Measurements from ENCODE around the gene CANT1.

Gene CANT1

DNA sequence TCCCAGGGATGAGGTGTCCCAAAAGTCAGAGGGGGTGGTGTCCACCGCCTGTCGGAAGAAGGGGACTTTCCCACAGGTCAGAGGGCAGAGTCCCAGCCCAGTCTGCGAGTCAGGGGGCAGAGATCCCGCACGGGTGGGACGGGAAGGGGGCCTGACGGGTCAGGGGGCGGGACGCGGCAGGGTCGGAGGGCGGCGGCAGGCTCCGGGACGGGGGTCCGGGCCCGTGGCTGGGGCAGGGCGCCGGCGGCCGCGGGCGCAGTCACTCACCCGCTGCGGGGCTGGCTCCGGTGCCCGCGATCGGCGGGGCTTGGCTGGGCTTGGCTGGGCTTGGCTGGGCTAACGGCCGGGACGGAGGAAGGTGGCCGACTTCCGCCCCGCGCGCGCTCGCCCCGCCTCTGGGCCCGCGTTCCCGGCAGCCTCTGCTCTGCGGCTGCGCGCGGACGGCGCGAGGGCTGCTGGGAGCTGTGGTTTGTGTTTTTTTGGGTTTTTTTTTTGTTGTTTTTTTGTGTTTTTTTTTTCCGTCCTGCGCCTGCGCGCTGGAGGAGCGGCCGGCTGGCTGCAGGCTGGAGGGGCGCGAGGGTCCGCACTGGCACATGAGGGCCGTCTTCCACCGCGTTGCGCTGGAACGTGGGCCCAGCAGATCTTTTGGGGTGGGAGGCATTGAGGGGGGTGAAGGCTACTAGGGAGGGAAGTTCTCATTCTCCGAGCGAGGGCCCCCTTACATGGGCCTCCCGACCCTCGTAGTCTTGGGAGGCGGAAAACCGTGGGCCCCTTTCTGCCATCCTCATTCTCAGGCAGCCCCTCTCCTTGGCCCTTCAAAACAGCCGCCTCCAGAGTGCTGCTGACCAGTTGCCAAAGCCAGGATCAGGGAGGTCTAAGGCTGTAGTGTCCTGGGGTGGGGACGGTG lies at the start of gene CANT1:
Gene CANT1, minus strand, starts transcription at position 368 of the 907 bp plus-strand sequence. CDS start 12,142 bp downstream, outside the sequence.
- DNase-seq (ENCODE audit: low read depth) = no peak

DNA sequence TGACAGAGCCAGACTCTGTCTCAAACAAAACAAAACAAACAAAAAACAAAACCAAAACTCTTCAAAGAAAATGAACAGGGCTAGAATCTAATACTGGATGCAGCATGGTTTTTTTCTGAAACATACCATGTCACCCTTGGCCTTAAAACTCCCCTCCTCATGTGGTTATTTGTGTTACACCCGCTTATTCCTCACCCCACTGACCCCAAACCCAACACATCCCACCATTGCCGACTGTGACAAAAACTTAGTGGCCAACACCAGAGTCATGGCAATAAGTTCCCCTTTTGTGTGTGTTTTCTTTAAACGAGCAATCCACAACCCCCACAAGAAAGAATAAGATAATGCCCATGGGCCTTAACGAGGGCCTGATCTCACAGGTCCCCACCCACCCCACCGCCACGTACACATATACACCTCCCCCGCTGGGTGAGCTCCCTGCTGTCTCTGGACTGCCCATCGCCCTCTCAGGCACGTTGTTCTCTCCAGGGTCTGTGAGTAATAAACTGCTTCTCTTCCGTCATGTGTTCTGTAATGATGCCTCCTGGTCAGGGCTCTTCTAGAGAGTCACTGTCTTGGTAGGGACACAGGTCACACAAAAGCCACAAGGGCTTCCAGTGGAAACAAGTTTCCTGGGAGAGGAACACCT lies 48.3 kb upstream of the CANT1 start:
- DNase-seq (ENCODE audit: low read depth) = no peak

- no peak for DNase-seq (ENCODE audit: low read depth)
These were observed 45.6 kb upstream of the CANT1 start for GRCh38 chr17:79055197-79055596.

GRCh38 chr17:79054200-79054960 lies 44.8 kb upstream of the CANT1 start:
- DNase-seq (ENCODE audit: low read depth) = no peak

DNA sequence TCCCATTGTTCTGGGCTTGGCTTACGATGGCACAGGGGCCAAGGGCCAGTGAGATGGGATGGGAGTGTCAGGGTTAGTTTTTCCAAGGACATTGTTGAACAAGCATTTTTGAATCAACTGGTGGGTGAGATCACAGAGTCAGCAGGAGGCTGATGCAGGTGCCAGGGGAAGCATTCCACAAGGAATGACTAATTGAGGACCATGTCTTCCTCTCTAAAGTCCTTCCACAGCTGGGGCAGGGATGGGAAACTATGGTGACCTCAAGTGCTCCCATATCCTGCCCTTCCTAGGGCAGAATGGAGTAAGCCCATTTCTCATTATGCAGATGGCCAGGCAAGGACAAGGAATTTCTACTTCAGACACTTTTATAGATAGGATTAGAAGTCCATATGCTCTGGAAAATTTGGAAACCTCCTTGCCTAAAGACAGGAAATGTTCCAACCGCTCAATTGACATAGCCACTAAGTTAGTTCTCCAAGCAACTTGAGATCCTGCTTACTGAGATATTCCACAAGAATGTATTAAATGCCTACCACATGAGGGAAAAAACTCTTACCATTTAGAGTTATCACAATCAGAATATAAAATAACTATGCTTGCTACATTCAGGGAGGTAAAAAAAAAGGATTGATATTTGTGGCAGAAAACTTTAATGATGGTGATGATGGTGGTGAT lies 43.8 kb upstream of the CANT1 start:
- no peak for DNase-seq (ENCODE audit: low read depth)

DNA sequence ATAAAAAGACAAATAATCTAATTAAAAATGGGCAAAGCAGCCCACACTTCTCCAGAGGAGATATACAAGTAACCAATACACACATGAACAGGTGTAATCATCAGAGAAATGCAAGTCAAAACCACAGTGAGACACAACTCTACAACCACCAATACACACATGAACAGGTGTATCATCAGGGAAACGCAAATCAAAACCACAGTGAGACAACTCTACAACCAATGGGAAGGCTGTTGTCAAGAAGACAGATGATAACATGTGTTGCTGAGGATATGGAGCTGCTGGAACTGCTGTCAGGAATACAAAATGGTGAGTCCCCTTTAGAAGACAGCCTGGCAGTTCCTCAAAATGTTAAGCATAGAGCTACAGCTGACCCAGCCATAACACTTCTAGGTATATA lies 42.6 kb upstream of the CANT1 start:
- no peak for DNase-seq (ENCODE audit: low read depth)

DNA sequence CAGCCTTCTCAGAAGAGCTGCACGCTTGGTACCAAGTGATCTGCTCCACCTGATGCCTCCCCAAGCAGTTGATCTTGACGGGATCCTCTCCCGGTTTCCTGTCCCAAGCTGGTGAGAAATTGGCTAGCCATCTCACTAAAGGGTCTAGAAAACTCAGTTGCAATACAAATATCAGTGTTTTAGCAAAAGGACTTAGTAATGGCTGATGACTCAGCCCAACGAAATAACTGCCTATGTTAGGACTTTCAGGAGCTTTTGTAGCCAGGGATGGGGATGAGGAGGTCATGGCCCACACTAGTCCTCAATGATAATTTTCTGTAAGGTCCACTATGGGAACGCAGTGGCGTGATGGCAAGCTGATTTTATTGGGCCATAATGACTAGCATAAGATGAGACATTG lies 41.7 kb upstream of the CANT1 start:
- no peak for DNase-seq (ENCODE audit: low read depth)

DNA sequence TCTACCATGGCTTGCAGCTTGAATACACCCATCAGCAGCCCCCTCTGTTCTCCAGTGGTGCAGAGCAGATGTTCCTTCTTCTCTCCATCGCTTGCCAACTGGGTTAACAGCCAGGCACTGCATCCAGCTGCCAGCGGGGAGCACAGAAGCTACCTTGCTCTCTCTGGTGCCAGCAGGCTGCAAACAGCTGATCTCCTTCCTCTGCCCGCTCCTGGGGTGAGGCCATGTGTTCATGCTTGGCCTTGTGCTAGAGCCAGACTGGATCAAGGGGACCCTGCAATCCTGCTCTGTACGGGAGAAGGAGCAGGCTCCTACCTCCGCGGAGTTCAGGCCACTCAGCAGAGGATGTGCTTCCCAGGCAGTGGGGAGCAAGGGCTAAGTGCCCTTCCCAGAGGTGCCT lies 41.0 kb upstream of the CANT1 start:
- no peak for DNase-seq (ENCODE audit: low read depth)

DNA sequence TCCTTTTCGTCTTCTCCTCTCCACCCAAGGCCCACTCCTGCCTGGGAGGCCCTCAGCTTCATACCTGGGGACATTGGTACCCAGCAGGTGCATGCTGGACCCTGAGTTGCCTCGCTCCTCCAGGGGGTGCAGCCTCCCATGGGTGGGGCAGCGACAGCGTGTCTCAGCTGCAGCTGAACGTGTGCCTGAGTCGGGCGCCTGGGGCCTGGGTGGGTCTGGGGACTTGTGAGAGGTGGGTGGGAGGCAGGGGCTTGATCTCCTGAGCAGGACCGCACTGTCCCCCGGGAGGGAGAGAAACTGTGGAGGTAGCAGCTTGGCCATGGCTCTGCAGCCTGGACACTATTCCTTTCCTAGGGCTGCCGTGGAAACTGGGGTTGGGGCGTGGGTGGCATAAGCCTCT lies 40.3 kb upstream of the CANT1 start:
- DNase-seq (ENCODE audit: low read depth) = no peak

- no peak for DNase-seq (ENCODE audit: low read depth)
These were observed 39.5 kb upstream of the CANT1 start for GRCh38 chr17:79048826-79049755.

DNA sequence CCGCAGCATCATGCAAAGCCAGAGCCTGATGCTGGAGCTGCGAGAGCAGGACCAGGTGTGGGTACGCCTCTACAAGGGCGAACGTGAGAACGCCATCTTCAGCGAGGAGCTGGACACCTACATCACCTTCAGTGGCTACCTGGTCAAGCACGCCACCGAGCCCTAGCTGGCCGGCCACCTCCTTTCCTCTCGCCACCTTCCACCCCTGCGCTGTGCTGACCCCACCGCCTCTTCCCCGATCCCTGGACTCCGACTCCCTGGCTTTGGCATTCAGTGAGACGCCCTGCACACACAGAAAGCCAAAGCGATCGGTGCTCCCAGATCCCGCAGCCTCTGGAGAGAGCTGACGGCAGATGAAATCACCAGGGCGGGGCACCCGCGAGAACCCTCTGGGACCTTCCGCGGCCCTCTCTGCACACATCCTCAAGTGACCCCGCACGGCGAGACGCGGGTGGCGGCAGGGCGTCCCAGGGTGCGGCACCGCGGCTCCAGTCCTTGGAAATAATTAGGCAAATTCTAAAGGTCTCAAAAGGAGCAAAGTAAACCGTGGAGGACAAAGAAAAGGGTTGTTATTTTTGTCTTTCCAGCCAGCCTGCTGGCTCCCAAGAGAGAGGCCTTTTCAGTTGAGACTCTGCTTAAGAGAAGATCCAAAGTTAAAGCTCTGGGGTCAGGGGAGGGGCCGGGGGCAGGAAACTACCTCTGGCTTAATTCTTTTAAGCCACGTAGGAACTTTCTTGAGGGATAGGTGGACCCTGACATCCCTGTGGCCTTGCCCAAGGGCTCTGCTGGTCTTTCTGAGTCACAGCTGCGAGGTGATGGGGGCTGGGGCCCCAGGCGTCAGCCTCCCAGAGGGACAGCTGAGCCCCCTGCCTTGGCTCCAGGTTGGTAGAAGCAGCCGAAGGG lies 38.6 kb upstream of the CANT1 start:
- DNase-seq (ENCODE audit: low read depth) = no peak

- no peak for DNase-seq (ENCODE audit: low read depth)
These were observed 37.8 kb upstream of the CANT1 start for GRCh38 chr17:79047291-79047920.

- no peak for DNase-seq (ENCODE audit: low read depth)
These were observed 37.3 kb upstream of the CANT1 start for GRCh38 chr17:79046916-79047280.

- DNase-seq (ENCODE audit: low read depth) = no peak
These were observed 36.8 kb upstream of the CANT1 start for GRCh38 chr17:79046197-79046915.

DNA sequence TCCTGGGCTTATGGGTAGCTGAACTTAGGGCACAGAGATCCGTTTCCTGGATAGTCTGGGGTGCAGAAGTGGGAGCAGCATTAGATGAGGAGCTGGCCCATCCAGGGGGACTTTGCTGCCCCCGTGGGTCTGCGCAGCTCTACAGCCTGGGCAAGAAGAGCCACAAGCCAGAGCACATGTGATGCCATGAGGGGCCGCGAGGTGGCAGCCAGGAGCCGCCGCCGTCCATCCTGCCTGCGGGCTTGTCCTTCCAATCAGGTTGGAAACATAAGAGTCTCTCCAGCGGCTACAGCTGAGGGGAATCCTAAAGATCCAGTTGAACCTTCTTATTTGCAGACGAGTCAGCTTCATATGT lies 36.3 kb upstream of the CANT1 start:
- no peak for DNase-seq (ENCODE audit: low read depth)

DNA sequence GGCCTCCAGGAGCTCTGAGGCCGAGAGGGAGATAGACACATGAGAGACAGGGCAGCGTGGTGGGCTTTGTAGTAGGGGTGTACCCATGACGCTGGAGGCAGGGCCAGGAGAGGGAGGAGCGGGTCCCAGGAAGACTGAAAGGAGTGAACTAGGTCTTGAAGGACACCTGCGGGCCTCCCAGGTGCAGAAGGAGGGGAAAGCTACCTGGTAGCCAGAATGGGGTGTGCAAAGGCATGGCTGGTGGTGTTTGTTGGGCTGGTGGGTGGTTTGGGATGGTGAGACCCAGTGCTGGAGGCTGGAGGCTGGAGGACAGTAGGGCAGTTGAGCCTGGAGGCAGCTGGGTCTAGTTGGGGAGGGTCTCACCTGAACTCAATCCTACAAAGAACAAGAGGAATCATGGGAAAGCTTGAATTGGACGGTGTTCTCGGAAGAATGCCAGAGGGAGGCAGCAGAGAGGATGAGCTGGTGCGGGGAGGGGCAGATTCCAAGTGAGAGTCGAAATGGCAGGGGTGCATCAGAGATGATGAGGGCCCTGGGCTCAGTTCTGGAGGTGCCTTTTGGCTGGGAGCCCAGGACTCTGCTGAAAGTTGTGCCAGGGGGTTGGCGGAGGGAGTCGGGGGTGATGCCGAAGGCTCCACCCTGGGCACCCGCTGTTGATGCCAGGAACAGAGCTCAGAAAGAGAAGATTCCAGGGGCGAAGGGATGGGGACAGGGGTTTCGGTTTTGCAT lies 35.6 kb upstream of the CANT1 start:
- no peak for DNase-seq (ENCODE audit: low read depth)

- DNase-seq (ENCODE audit: low read depth) = no peak
These were observed 34.9 kb upstream of the CANT1 start for GRCh38 chr17:79044462-79044861.

GRCh38 chr17:79043931-79044320 lies 34.4 kb upstream of the CANT1 start:
- DNase-seq (ENCODE audit: low read depth) = no peak
